NCI-H446 treated with DMSO at 0.1 percent for 48 hours (cell line): ENCODE data around the gene ENDOU.

ENCODE experiments used
- DNase-seq: peaks from one replicate; lab custom pipeline; 2025; lab: John Stamatoyannopoulos, UW

ENDOU gene

GRCh38 chr12:47744005-47744651 is 18.8 kb upstream of the ENDOU start:
- no peak for DNase-seq

DNA sequence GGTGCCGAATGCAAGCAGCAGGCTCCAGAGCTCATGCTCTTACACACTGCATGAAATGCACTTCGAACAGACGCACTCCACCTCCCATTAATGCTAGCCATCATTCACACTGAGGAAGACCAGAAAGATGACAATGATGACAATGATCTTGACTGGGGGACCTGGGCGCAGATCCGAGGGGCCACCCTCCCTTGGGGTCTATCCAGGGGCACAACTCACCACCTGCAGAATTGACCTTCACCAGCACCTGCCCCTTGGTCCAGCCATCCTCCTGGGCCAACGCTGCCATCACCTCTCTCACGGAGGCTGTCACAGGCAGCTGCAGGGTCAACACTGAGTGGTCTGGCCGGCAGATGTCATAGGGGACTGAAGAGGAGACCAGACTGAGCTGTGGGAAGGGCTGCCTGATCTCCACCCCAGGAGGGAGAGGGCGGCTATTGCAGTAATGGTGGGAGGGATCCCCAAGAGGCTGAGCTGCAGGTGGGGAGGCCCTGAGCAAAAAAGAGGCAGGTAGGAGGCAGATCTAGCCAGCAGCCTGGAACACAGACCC is 18.1 kb upstream of the ENDOU start:
- DNase-seq = no peak

- DNase-seq = no peak
These were observed 17.0 kb upstream of the ENDOU start for GRCh38 chr12:47742253-47742825.

DNA sequence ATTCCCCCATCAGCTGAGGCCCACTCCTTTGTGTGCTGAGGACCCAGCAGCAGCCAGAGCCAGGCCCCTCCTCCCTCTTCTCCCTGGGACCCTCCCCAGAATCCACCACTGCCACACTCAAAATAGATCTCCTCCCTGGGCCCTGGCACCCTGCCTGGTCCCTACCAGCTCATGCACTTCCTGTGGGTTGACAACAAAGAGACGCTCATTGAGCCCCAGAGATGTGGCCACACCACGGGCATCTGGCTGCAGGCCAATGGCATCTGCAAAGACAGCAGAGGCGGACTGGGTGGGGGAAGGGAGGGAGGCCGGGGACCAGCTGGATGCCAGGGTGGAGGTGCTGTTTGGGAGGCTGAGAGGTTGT is 16.0 kb upstream of the ENDOU start:
- no peak for DNase-seq

GRCh38 chr12:47740606-47741339 is 15.5 kb upstream of the ENDOU start:
- DNase-seq = no peak

DNA sequence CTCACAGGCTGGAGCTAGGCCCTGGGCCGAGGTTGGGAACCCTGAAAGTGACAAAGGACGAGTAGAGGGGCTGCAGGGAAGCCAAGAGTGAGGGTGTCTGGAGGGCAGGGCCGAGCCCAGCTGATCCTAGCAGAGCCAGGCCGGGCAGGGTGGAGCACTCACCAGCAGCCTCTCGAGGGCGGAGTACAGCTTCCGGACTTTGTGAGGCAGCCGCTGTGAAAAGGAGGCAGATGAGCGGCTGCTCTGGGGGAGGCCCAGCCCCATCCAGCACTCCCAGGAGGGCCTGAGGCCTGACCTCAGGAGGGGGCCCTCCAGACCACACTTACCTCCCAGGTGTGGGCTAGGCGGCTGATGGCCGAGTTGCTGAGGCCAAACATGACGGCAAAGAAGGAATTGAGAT is 14.7 kb upstream of the ENDOU start:
- DNase-seq = no peak

GRCh38 chr12:47739297-47739696 is 14.0 kb upstream of the ENDOU start:
- no peak for DNase-seq

- DNase-seq = no peak
These were observed 12.8 kb upstream of the ENDOU start for GRCh38 chr12:47737936-47738594.

DNA sequence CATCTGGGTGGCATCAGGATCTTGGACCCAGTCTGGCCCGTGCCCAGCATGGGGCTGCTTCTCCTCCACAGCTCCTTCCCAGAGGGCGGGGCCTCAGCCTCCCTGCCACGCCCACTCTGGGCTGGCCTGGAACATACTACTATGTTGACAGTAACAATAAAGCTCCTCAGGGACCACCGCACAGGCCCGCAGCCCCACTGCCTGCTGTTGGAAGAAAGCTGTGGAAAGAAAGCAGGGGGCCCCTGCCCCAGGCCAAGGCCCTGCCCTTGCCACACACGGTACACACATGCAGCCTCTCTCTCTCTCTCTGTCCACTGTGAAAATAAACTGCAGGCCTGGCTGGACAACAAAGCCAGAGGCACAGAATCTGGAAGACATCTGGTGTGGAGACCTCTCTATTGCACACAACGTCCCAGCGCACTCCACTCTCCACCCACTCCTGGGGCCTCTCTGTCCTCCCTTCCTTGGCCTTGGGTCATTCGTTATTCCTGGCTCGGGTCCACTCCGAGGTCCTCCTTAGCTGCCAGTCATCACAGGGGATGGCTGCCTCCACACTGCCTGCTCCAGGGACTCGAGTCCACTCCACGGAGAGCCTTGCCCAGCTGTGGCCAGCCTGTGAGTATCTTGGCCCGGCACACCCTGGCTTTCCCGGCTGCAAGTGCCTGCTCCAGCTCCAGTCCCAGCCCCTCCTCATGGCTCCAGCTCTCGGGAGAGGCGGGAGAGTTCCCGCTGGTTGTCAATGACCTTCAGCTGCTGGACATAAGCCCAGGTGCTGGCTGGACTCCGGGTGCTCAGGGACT is 11.8 kb upstream of the ENDOU start:
- no peak for DNase-seq

GRCh38 chr12:47736216-47736615 is 10.9 kb upstream of the ENDOU start:
- no peak for DNase-seq

- no peak for DNase-seq
These were observed 10.4 kb upstream of the ENDOU start for GRCh38 chr12:47735649-47736048.

- no peak for DNase-seq
These were observed 9.6 kb upstream of the ENDOU start for GRCh38 chr12:47734725-47735480.

DNA sequence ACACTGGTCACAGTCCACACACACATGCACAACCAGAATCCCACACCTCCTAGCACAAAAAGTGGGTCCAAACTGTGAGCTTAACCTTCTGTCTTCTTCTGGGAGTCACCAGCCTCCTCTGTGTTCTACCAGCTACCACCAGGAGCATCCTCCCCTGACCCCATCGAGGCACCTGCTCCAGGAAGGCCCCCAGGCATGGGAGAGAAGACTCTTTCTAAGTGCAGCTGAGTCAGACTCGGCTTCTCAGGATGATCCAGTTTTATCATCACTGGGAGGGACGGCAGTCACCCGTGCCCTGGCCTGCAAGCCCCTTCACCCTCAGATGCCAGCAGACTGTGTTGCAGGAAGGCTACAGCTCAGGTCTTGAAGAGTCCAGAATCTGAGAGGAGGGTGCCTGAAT is 7.9 kb upstream of the ENDOU start:
- DNase-seq = no peak

DNA sequence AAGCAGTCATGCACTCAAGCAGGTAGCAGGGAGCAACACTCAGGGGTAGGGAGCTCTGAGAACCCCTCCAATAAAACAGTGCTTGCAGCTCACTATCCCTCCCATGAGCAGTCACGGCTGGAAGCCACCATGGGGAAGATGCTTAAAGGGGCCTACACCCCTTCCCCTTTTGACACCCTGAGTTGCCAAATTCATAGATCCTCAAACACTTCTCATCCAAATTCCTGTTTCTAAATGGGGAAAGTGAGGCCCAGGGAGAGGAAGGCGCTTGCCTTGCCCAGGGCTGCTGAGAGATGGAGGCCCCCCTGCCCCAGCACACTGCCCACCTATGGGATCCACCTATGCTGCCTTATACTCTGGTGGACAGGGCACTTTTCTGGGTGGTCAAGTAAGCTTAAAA is 7.2 kb upstream of the ENDOU start:
- DNase-seq = no peak

DNA sequence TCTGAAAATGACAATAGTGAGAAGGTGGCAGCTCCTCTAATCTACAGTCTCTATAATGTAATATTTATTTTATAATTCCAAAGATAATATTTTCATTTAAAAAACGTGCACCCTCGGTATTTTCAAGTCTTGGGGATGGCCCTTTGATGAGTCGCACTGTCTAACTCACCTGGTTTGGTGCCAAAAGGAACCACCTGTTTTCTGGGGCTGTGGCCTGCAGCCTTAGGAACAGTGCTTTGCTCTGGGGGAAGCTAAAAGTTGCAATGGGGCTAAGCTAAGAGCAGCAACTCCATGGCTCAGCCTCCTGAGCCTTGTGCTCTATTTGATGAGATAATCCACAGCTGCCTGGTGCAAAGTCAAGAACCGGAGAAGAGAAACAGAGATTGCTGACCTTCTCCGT is 6.4 kb upstream of the ENDOU start:
- no peak for DNase-seq

GRCh38 chr12:47730341-47730744 is 5.1 kb upstream of the ENDOU start:
- DNase-seq = no peak

DNA sequence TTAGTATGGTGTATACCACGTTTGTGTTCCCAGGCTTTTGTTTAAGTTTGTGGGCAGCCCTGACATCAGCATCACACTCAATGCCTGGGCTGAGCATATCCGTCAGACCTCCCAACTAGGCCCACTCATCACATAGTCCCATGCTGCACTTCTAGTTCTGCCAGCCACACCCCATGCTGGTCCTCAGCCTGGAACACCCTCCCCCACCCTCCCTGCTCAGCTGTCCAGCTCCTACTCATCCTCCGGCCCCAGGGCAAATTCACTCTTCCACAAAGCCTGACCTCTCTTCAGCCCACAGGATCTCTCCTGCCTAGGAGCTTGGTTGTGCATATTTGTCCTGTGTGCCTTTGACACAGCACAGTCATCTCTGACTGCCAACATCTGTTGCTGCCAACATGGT is 3.9 kb upstream of the ENDOU start:
- no peak for DNase-seq

DNA sequence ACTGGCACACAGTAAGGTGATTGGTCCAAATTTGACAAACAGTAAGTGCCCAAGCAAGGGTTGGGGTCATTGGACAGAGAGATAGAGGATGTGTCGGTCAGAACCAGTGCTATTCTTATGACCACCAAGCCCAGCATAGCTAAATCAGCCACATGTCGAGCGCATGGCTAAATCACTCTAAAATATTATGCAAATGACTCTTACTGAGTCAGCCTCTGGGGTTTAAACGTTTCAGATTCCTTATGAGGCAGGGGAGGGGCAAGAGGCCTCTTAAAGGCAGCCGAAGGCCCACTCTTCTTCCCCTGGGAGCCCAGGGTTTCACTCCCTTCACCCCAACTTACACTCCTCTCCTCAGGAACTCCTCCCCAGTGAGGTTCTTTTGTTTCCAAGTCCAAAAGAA is 603 bp upstream of the ENDOU start:
- no peak for DNase-seq

DNA sequence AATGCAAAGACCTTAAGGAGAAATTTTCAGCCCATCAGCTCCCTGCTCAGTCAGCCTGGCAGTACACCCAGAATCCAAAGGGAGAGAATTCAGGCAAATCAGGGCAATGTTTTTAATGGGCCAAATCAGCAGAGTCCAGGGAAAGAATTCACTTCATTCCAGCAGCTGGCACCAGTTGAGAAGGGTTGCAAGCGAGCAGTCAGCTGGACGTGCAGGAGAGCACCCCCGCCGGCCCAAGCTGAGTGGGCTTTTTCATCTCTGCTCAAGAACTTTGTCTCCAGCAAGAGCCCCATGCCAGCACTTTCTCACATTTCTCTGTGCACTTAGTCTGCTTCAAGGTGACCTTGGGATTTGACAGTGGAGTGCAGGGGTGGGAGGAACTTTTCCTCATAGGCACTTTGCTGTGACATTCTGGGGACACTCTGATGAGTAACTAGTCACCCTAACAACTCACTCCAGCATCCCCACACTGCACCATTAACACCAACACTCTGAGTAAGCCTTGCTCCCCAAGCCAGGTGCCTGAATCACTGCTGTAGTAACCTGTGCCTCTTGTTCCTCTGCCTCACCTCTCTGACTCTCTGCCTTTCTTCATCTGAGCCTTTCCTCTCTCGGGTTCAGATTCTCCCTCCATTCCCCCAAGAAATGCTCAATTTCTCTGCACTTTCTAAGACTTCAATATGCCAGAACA is 2.2 kb downstream of the ENDOU start:
- no peak for DNase-seq

DNA sequence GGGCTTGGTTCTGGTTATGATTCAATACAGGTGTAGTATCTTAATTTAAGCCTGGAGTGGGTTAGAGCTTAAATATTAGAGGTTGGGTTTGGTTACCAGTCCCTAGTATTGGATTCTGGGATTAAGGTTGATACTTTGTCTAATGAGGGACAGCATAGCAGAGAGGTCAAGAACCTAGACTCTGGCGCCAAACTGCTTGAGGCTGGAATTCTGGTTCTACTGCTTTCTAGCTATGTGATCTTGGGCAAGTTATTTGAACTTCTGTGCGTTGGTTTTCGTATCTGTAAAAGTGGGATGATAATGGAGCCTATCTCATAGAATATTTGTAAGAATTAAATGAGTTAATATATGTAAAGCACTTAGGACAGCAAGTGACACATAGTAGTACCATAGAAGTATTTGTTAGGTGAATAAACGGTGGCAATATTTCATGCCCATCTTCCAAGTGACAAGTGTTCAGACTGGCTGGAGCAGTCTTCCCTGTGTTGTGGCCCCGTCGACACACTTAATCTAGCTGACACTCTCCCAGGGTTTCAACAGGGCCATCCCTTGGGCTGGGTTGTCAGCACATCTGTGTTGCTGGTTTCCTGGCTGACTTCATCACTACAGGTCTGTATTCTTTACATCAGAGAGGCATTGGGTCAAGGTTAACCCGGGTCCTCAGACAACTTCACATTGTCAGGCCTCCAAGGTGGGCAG is 3.0 kb downstream of the ENDOU start:
- no peak for DNase-seq
